ENCODE measurements around the gene PLSCR3.

Gene PLSCR3

GRCh38 chr17:7405350-7406234 is 11.3 kb upstream of the PLSCR3 start:
- no peak for DNase-seq

DNA sequence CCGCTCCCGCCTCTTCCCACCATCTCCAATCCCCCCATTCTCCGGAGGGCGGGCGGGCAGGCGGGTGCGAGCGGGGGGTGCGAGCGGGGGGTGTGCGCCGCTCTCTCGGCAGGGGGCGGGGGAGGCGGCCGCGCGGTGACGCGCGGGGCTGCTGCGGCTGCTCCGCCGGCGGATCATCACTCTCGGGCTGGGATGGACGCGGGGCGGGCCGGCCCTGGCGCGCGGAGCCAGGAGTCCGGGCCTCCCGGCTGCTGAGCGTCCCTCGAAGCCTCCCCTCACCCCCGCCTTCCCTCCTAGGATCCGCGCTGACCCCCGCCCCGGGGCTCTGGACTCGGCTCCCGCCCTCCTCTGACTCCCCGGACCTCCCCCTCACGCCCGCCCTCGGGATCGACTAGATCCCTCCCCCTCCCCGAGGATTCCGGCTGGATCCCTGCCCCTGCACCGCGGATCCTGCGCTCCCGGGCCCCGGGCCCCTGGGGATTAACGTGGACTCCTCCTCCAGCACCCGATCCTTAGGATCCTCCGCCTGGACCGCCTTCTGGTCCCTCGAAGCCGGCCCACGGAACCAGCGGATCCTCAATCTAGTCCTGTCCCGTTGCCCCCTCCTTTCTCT is 10.5 kb upstream of the PLSCR3 start:
- no peak for DNase-seq

DNA sequence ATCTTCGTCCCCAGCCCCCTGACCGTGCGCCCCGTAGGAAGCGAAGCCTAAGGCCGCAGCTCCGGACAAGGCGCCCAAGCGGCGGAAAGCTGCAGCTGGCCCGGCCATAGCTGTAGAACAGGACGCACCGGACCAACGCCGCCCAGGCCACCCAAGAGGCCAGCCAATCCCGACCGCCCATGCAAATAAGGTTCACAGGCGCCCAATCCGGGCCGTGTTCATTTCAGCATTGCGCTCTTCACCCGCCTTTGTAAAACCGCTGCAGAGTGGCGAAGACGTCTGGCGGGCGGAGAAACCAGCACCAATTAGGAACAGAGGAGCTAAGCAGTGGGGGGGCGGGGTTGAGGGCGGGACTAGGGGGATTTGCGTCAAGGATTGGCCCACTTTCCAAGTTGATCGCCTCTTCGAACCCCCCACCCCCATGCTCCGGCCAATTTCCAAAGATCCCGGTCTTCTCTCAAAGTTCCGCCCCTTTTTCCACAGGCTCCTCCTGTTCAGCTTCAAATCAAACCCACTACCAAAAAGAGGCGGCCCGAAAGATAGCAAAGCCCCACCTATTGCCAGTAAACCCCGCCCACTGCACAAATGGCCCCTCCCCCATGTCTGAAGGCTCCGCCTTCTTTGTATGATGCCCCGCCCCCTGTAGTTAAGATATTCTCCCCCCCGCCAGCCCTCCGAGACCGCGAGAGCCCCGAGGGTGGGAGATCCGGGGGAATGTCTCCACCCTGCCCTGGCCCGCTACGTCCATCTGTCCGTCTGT is 9.8 kb upstream of the PLSCR3 start, which contains the start of gene TMEM256:
Gene TMEM256 (minus strand): TSS at position 121 of the 760 bp plus-strand sequence. CDS start 13 bp downstream, at position 108.
- peak; percentile 88 to 92 for DNase-seq

- DNase-seq, result peak; percentile 41 to 45
Measured at GRCh38 chr17:7403727-7403976, 9.3 kb upstream of the PLSCR3 start.

DNA sequence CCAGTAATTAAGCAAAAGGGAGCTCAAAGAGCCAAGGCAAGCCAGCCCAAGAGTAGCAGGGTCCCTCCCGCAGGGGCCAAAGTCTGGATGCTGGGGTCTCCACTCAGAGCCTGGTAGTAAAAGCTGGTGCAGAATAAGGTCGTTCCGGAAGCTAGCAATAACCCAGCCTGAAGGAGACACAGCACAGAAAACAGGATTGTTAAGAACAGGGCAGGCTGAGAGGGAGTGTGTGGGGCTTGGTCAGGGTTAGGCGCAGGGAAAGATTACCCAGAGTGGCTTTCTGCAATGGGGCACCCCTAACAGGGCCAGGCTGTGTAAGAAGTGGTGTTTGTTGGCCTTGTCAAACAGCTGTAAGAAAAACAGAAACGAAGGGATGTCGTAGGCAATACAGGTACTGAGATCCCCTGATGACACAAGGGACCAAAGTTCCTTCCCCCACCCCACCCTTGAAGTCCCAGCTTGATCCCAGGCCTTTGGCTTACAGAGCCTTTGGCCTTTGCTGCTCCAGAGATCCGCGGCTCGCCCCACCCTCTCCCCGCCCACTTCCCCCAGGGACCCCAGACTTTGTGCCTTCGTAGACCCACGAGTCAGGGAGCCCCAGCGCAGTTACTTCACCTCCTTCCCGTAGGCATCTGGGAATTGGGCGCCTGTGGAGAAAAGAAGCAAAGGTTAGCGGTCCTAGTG is 8.9 kb upstream of the PLSCR3 start:
- DNase-seq, result peak in 1 of 2 experiments; percentile 12

- DNase-seq, result no peak
Measured at GRCh38 chr17:7398612-7399011, 4.3 kb upstream of the PLSCR3 start.

GRCh38 chr17:7396147-7396546 is 1.8 kb upstream of the PLSCR3 start:
- DNase-seq, result no peak

GRCh38 chr17:7393613-7394451 is 493 bp downstream of the PLSCR3 start:
- DNase-seq, result no peak

- DNase-seq, result no peak
Measured at GRCh38 chr17:7392696-7393612, 1.4 kb downstream of the PLSCR3 start.

DNA sequence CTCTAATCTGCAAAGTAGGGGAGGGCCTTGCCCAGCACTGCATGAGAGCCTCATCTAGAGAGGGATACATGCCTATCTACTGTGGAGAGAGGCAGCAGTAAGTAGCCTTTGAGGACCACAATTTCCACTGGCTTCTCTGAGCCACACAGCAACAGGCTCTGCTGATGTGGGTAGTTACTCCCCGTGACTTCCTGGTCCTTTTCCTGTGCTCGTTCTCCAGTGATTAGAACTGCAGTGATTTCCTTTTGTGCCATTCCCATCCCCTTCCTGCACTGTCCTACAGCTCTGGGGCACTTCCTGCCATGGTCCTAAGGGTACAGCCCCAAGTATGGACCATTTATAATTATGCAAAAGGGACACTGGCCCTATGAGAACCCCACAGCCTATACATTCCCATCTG is 3.0 kb downstream of the PLSCR3 start:
- no peak for DNase-seq

- no peak for DNase-seq
Measured at GRCh38 chr17:7389924-7390910, 4.1 kb downstream of the PLSCR3 start.

DNA sequence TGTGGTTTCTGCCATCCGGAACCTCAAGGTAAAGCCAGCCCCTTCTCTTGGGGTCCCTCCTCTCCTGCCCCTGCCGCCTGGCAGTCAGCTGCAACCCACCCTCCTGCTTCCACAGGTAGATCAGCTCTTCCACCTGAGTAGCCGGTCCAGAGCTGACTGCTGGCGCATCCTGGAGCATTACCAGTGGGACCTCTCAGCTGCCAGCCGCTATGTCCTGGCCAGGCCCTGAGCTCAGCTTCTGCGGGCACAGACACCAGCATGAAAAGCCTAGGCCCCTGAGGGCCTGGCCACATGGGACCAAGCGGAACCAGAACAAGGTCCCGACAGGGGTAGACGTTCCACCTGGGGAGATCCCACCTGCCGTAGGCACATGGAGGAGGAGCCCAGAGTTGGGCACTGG is 5.5 kb downstream of the PLSCR3 start:
- no peak for DNase-seq

- no peak for DNase-seq
Measured at GRCh38 chr17:7384489-7385081, 9.7 kb downstream of the PLSCR3 start.

- peak in 1 of 2 experiments; percentile 3 for DNase-seq
Measured at GRCh38 chr17:7383742-7384488, 10.4 kb downstream of the PLSCR3 start.

- no peak for DNase-seq
Measured at GRCh38 chr17:7383371-7383741, 11.0 kb downstream of the PLSCR3 start.

DNA sequence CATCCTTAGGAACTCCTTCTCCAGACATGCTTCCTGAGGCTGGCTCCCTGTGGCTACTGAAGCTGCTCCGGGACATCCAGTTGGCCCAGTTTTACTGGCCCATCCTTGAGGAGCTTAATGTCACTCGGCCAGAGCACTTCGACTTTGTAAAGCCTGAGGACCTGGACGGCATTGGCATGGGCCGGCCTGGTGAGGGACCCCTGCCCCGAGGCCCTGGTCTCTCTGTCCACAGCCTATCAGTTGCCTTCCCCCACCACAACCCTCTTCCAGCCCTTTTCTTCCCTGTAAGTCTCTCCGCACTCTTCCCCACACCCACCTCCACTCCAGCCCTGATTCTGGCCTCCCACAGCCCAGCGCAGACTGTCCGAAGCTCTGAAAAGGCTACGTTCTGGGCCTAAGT is 11.4 kb downstream of the PLSCR3 start:
- no peak for DNase-seq

DNA sequence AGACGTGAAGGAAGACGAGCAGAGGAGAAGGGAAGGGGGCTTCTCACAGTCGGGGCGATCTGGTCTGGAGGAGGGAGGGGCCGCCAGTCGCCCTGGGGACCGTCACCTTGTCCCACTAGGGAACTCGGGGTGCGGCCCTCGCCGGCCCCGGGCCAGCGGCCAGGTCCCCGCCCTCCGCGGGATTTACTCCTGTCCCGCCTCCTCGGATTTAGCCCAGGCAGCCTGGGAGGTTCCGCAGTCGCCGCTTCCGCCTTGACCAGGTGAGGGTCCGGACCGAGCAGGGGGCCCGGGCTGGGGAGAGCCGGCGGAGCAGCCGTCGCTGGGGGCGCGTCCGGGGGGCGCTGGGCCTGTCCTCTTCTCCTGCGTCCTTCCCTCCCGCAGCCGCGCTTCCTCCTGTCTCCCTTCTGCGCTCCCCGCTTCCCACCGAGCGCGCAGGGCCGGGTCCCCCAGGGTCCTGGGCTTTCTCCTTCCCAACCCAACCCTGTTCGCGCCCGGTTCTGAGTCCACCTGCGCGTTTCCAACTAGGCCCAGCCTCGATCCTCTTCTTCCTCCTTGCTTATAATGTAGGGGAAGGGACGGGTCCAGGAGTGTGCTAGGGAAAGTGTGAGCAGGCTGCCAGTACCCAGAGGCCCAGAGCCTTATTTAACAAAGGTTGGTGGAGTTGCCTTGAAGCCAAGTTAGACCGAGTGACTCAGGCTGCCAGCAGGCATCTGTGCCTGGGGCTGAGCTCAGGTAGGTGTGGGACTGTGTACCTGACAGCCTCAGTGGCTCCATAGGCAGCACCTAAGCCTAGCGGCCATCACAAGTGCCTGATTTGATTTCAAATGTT is 13.3 kb downstream of the PLSCR3 start, which contains the start of gene TNK1:
Gene TNK1 (plus strand): TSS at position 235 of the 829 bp plus-strand sequence. CDS start 1,838 bp downstream, outside the sequence.
- DNase-seq, result no peak

DNA sequence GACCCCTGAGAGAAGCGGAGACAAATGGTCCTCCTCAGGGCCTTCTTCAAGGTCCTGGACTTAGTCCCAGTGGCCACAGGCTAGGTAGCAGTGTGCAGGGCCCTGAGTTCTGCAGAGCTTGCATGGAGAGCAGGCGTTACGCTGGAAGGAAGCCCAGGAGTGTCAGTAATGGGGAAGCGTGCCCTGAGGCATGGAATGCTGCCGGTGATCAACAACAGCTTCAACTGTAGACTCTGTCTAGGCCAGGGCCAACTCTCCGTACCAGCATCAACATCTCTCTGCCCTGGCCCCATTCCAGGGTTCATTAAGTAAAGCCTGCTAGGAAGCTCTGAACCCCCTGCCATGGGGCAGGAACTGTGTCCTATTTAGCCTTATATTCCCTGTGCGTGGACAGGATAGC is 14.0 kb downstream of the PLSCR3 start:
- DNase-seq, result no peak
